H7 (cell line): ENCODE measurements around the gene MLLT6. TPM values are rescaled to one million over a fixed set of nuclear protein-coding genes. Genes with fewer than 3 reads are reported as not detected.
A peak's percentile ranks its signal among the peaks of the same experiment; 100 is the strongest.

Source experiments
- DNase-seq: peaks from one replicate; pipeline ENCODE4 v3.0.0; 2012
- H3K27me3 ChIP-seq: 2 replicates; pipeline ENCODE4 v1.6.0; 2011; ENCODE audit warnings: mild to moderate bottlenecking, low read length; ENCODE audit not compliant: control insufficient read depth, insufficient read depth
- H3K36me3 ChIP-seq: replicated peaks from 2 replicates; pipeline ENCODE4 v1.5.1; 2011; ENCODE audit warnings: low read length; ENCODE audit not compliant: control insufficient read depth, insufficient read depth
- H3K4me3 ChIP-seq: 2 replicates; pipeline ENCODE4 v1.5.1; 2011; ENCODE audit warnings: low read depth, mild to moderate bottlenecking, control low read depth, low read length, moderate library complexity; ENCODE audit not compliant: insufficient read depth
- total RNA-seq: library from RNA; depleted of rRNA; stranded (reverse); fragments of >200 nt; shearing (Covaris generic); gene quantifications from 2 replicates; pipeline ENCODE4 v1.2.3, GENCODE V29; 2014

The MLLT6 gene
- total RNA-seq, 1 experiment from 2014 or later, result 17.8 TPM

DNA sequence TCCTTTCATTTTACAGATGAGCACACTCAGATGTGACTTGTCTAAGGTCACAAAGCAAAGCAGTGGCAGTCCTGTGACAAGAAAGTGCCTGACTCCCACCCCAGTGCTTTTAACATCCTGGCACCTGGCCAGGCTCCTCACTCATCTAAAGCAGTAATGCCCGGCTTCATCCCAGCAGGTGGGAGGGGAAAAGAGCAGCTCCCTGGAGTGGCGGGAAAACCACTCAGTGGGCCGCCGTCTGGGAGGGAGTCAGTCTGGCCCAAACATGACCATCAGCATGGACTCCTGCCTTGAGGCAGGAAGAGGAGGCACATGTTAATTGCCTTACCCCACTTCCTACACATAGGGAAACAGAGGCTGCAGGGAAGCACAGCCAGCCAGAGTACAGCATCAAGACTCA is 40.5 kb downstream of the MLLT6 start:
- H3K36me3 ChIP-seq, result no peaks in the 10 kb centered on the region; the same call in 1 of the 2 replicates
- H3K4me3 ChIP-seq, result no peak overlapping the region; the same call in 1 of the 2 replicates
- DNase-seq, result no peak
- H3K27me3 ChIP-seq, result no peaks in the 10 kb centered on the region

DNA sequence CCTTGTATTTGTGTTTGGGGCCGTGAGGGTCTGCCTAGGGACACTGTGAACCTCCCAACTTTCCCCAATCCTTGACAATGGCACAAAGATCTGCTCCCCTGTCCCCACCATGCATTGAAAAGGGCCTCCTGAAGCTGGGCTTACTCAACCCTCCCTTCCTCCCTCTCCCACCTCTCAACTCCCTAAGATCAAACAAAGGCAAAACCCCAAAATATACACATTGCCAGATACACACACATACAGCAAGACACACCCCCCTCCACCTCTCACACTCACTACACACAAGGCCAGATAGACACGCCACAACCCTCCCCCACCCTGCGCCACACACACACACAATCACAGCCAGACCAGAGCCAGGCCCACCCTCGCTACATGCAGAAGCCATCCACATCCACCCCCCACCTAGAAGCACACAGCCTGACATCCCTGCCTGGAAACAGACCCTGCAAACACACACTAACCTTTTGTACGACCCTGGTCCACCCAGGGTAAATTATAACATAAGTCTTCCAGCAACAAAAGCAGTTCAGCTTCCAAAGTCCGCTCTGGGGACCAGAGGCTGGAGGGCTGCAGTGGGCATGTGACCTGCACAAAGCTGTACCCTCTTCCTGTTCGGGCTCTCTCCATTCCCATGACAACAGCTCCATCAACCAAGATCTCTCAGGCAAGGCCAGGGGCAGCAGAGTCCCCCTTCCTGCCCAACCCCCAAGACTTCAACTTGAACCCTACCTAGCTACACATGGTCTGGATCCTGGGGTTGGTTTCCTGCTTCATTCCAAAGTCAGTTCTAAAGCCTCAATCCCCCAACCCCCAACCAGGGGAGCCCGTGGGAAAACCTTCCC is 41.2 kb downstream of the MLLT6 start:
- Histone ChIP-seq H3K27me3 (no peaks in the 10 kb centered on the region; the same call in 1 of the 2 replicates), H3K4me3 (peak overlapping the region; percentile 99), H3K36me3 (no peaks in the 10 kb centered on the region; the same call in 1 of the 2 replicates)
- DNase-seq, result peak; percentile 42

DNA sequence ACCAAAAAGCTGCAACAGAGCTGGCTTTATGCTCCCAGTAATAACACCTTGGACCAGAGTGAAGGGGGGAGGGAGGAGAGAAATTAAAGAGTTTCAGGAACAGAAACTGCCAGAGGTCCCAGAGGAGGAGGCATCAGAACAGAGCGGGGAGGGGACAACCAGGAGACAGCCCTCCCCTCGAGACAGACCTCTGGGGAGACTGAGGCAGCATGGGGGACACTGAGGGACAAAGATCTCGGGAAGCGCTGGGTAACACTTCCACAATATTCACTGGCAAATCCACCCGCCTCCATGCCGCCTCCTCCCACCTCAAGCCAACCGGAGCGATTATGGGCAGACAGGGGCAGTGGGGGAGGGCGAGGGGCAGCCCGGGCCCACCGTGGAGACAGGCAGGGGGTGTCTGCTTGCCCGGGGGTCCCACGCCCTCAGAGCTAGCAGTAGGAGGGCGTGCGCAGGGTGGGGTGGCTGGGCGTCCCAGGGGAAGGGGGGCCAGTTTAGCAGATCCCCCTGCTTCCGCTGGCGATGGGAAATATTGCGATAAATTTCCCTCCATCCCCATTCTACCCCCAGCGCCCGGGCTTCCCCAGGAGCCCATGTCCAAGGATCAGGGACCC is 41.9 kb downstream of the MLLT6 start:
- no peaks in the 10 kb centered on the region; the same call in 1 of the 2 replicates for H3K36me3 ChIP-seq
- DNase-seq, result no peak
- peak overlapping the region; percentile 99 for H3K4me3 ChIP-seq
- H3K27me3 ChIP-seq, result no peaks in the 10 kb centered on the region; the same call in 1 of the 2 replicates

DNA sequence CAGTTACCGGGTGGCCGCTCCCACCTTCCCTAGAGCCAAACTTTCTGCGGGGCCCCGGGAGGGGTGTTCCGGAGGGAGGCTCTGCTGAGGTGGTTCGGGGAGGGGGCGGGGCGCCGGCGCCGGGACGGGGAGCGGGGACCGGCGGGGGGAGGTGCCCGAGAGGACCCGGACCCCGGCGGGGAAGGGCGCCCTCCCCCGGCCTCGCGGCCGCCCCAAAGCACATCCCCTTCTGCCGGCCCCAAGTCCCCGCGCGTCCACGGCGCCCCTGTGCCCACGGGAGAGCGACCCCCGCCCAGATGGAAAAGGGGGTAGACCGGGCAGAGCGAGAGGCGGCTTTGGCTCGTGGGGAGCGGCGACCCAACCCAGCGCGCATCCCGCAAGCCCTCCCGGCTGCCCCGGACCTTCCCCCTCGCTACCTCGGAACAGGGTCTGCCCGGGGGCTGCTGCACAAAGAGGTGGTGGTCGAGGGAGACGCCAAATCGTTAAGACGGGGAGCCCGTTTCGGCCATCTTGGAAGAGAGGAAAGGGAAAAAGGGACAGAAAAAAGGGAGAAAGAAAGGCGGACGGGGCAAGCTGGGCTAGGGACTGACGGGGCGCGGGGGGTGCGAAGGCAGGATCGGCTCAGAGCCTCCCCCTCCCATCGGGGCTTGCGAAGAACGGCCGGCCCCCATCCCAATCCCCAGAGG is 42.5 kb downstream of the MLLT6 start:
- Histone ChIP-seq H3K4me3 (peak overlapping the region; percentile 99), H3K27me3 (no peaks in the 10 kb centered on the region; the same call in 1 of the 2 replicates), H3K36me3 (no peaks in the 10 kb centered on the region; the same call in 1 of the 2 replicates)
- peak; percentile 95 for DNase-seq

DNA sequence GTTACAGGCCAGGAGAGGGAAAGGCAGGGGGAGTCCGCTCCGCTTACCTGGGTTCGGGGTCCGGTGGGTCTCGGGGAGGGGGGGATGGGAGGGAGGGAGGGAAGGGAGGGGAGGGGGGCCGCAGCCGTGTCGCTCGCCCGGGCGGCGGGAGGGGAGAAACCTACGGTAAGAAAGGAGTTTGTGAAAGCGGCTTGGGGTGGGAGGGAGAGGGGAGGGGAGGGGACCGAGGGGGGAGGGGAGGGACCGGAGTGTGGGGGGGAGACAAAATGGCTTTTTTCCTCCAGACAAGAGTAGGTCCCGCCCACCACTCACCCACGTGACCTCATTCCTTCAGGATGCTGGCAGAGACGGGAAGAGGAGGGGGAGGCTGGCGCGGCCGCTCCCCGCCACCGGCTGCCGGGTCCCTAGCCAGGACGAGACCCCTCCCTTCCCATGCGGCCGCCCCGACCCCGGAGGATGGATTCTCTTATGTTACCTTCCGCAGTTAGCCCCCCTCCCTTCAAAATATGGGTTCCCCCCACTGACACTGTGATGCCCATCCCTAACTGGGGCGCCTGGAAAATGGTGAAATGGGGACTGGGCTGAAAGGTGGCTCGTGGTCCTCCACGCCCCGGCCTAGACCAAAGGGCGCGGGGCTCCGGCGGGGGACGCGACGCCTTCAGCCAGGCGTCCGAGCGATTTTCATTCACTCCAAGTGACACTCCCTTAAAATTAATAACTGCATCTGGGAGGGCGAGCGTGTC is 43.2 kb downstream of the MLLT6 start, which contains the start of gene PCGF2:
TSS of gene PCGF2 (minus strand) at position 188 of the 743 bp plus-strand sequence. CDS start 7,934 bp downstream, outside the sequence.
- Histone ChIP-seq H3K36me3 (no peaks in the 10 kb centered on the region), H3K4me3 (peak within 1 kb of the TSS; percentile 99), H3K27me3 (no peaks in the 10 kb centered on the region; the same call in 1 of the 2 replicates)
- DNase-seq, result peak; percentile 97

DNA sequence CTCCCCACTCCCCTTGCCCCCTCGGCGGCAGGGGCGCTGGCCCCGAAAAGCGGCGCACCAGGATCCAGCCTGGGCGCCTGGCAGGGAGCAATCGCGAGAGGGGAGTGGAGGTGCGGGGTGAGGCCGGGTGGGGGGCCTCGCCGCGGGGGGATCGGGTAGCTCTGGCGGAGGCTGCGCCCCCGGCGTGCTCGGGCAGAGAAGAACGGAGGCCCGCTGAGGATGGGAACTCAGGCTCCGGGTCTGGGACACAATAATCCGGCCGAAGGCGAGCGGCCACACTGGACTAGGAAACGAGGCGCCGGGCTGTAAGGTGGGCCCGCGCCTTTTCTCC is 43.8 kb downstream of the MLLT6 start:
- H3K36me3 ChIP-seq, result no peaks in the 10 kb centered on the region
- H3K27me3 ChIP-seq, result no peaks in the 10 kb centered on the region; the same call in 1 of the 2 replicates
- peak overlapping the region; percentile 99 for H3K4me3 ChIP-seq
- DNase-seq, result peak; percentile 65

DNA sequence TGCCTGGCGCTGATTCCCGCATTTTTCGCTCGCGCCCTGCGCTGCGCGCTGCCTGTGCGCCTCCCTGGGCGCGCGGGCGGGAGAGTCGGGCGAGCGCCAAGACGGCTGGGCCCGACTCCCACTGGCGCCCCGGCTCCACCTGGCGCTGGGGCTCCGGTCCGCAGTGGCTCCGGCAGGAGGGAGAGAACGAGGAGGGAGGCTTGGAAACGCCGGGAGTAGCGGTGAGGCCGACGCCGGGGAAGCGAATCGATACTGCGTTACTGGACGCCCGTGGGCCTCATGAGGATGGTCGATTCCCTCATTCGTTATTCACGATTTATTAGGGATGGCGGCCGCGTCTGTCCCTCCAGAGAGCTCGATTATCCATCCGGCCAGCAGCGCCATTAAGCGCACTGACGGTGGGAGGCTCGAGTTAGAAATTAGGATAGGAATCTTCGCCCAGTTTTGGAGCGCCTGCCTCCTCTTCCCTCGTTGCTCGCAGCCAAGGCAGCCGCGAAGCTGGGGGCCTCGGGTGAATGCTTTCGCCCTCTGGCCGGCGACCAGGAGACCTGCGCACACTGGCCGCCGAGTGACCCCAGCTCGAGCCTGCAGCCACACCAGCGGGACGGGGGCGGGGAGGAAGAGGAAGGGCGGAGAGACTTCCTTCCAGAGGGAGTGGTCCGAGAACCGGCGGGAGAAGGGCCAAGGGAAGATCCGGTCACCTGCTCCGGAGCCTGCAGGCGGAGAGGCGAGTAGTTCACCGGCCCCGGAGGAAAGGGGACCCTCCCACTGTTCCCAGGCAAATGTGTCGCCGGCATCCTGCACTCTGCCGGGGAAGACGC is 44.4 kb downstream of the MLLT6 start:
- H3K27me3 ChIP-seq, result no peaks in the 10 kb centered on the region; the same call in 1 of the 2 replicates
- H3K36me3 ChIP-seq, result peaks cover 2% of the 10 kb centered on the region
- DNase-seq, result peak; percentile 88

DNA sequence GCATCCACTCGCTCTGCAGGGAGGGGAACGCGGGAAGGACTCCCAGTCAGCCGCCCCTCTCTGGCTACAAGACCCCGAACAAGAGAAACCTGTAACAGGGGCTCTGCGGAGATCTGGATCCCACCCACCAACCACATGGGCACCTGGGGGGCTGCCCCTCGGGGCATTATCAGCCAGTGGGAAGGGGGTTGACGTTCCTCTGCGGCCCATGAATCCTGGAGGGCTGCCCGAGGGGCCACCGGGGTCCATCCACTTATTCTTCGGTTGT is 44.9 kb downstream of the MLLT6 start:
- Histone ChIP-seq H3K27me3 (no peaks in the 10 kb centered on the region; the same call in 1 of the 2 replicates), H3K36me3 (peaks cover 6% of the 10 kb centered on the region), H3K4me3 (peak overlapping the region; percentile 99)
- no peak for DNase-seq

More for the DNA sequence above, 44.4 kb downstream of the MLLT6 start:
- H3K4me3 ChIP-seq, result peak overlapping the region; percentile 99

DNA sequence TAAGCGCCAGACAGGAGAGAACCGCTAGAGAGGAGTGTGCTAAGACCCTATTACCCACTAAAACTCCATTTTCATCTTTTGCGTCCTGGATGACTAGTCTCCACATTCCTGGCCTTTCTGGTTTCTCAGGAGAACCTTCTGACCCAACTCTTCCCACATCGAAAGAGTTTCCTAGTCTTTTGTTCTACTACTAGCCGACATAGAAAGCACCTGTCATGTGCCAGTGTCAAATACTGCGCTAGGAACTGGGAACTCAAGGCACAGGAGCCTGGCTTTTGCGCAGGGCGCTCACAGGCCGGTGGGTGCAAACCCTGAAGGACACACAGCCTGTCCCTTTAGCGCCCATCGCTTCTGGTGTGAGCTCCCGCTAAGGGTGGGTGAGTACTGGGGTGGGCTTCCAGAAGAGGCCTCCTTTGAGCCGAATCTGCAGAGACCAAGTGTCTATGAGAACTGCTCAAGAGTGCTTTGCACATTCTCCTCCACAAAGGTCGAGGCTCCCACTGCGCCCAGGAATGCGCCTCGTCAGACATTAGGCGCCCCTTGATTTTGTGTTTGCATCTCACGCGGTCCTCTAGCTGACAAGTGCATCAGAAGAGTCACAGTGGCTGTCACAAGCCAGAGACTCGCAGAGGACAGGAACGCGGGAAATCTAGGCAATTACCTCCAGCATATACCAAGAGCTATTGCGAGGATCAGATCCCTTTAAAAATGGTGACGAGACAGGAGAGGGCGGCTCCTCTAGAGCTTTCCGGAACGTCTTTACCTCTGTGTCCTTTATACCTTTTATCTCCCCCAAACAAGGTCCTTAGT is 45.4 kb downstream of the MLLT6 start:
- peaks cover 7% of the 10 kb centered on the region for H3K36me3 ChIP-seq
- peak overlapping the region; percentile 99 for H3K4me3 ChIP-seq
- DNase-seq, result no peak
- H3K27me3 ChIP-seq, result no peaks in the 10 kb centered on the region; the same call in 1 of the 2 replicates

DNA sequence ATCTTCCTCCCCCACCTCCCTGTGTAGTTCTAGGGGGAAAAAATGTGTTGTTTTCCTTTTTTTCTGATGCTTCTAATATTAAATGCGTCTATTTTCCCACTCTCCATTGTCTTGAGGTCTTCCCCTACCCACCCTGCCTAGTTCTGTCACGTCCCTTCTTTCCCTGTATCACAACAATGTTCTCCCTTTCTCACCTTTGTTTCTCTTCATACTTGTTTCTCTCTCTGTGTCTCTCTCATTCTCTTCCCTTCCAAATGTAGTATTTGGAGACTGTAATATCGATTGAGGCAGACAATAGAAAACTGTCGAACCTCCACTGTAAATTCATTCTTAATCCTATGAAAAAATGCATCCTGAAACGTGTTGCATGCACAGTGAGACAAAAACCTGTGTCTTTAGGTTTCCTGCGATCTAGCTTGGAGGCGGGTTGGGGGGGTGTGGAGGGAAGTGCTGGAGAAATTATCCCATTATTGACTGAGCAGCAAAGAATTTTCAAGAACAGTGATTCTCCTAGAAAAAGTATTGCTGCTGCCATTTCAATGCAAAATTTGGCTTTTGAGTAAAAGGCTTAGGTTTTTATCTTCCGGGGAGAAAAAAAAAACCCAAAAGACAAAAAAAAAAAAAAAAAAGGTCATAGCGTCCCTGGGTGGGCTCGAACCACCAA is 46.2 kb downstream of the MLLT6 start:
- Histone ChIP-seq H3K27me3 (no peaks in the 10 kb centered on the region; the same call in 1 of the 2 replicates), H3K36me3 (peaks cover 15% of the 10 kb centered on the region), H3K4me3 (peak overlapping the region; percentile 99)
- DNase-seq, result peak; percentile 51

DNA sequence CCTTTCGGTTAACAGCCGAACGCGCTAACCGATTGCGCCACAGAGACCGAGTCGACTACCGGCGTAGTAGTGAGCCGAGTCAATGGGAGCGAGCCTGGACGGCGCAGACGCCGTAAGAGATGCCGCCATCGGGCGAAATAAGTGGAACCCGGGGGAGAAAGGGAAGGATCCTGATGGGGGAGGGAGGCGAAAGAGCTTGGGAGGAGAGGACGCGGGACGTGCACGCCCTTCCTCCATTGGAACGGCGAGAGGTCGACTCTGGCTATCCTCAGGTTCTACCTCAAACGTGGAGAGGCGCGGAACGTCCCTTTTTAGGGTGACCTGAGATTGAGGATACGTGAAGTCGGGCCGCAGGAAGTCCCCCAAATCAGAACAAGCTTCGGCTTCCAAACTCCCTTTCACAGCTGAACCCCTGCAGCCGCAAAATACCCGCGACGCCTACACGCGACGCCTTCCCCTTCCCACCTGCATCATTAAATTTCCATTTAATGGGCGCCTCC is 46.8 kb downstream of the MLLT6 start:
- no peaks in the 10 kb centered on the region; the same call in 1 of the 2 replicates for H3K27me3 ChIP-seq
- peaks cover 16% of the 10 kb centered on the region for H3K36me3 ChIP-seq
- DNase-seq, result peak; percentile 89
- peak overlapping the region; percentile 99 for H3K4me3 ChIP-seq

DNA sequence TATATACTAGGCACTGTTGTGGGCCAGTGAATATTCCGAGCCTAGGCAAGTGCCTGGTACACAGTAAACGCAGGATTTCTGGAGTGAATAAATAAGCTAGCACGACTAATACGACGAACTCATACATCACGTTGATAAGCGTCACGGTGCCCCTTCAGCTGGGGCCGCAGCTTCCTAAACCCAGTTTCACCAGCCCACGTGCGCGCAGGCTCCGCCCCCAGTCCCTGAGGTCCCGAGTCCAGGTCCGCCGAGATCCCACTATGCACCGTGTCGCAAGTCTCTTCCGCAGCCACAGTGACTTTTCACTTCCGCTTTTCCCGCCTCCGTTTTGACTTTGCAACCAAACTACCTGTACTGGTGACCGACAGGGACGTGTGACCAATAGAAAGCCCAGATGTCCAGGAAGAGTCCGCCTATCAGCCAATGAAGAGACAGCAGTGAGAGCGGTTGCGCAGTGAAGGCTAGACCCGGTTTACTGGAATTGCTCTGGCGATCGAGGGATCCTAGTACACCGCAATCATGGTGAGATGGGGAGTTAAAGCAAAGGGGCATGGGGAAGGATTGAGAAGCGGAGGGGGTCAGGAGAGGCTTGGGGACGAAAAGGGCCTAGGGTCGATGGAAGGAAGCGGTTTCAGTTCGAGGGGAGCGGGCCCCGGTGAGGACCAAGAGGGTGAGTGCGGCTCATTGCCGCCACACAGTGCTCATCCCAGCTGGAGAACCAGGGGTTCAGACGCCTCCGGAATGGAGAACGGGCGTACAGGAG is 47.4 kb downstream of the MLLT6 start, which contains the start of gene PSMB3:
TSS of gene PSMB3 (plus strand) at position 434 of the 763 bp plus-strand sequence. CDS start at position 520, 86 bp downstream.
- Histone ChIP-seq H3K36me3 (peaks cover 16% of the 10 kb centered on the region), H3K4me3 (peak within 1 kb of the TSS; percentile 99), H3K27me3 (no peaks in the 10 kb centered on the region; the same call in 1 of the 2 replicates)
- peak; percentile 97 for DNase-seq
